Measurements from ENCODE around the gene PTH1R. TPM values are rescaled to one million over a fixed set of nuclear protein-coding genes. Genes with fewer than 3 reads are reported as not detected.

The PTH1R gene
- total RNA-seq, 1 experiment from 2014 or later = 0.32 TPM

DNA sequence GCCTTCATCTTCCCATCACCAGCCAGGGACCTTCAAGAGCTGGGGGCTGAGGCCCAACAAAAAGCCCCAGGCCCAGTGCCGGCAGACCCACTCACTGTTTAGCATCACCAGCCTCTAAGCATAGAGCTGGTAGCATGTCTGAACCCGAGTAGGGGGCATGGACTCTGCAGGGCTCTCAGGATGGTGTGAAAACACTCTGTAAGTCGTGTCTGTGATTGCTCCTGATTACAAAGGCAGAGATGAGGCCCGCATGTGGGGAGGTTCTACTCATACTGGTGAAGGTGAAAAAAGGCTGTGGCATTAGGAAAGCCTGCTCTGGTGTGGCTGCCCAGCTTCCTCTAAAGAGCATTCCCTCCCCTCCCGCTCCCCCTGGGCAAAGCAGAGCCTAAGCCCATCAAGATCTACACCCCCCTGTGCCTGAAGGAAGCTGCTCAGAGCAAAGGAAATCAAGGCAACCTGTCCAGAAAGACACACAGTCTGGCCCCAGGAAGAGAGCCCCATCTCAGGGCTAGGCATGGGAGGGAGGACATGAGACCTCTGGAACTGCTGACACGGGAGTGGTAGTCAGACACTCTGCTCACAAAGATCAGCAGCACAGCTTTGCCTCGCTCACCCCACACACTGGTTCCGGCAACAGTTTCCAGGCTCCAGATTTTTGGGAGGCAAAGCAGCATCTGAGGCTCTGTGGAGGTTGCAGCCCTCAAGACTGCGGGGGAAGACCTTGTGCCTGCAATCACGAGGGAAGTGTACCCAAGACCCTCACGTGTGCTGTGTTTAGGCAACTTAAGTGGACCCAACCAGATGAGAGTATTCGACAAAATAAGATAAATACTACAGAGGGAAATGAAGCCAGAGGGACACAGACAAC lies 62.3 kb downstream of the PTH1R start:
- H3K4me3 ChIP-seq (replicated peaks in 1 of 2; ENCODE audit: low read depth in 1 of 2, low read length in 2 of 2) = no peak overlapping the region
- POLR2A ChIA-PET = no interaction called here
- H3K9me2 ChIP-seq (ENCODE audit: insufficient read depth) = no peaks in the 10 kb centered on the region
- no peak for DNase-seq (ENCODE audit: low read depth, low spot score)
- peaks cover 13% of the 10 kb centered on the region; the same call in 1 of the 2 replicates for H4K20me1 ChIP-seq (ENCODE audit: insufficient read depth)
- H3K27me3 ChIP-seq (ENCODE audit: insufficient read depth, low read length) = no peaks in the 10 kb centered on the region
- H3K27ac ChIP-seq (ENCODE audit: low read depth, low read length) = no peak overlapping the region
- CTCF ChIA-PET = no interaction called here
- peaks cover 39 to 59% of the 10 kb centered on the region in 2 experiments for H3K4me1 ChIP-seq (ENCODE audit: control insufficient read depth in 1 of 2, insufficient read depth in 2 of 2, low read length in 2 of 2)
- no peak overlapping the region for H3K9ac ChIP-seq (ENCODE audit: low read length)
- H3K79me2 ChIP-seq (ENCODE audit: insufficient read depth, low read length) = peaks cover 96% of the 10 kb centered on the region
- H3K9me3 ChIP-seq (ENCODE audit: control insufficient read depth in 1 of 2, insufficient read depth in 1 of 2, low read depth in 1 of 2, low read length in 2 of 2) = no peaks in the 10 kb centered on the region
- peaks cover 8 to 22% of the 10 kb centered on the region in 2 experiments; a peak in 2 of 4 replicates for H3K36me3 ChIP-seq (ENCODE audit: control insufficient read depth in 1 of 2, insufficient read depth in 2 of 2, low read length in 2 of 2)
- H2AFZ ChIP-seq (ENCODE audit: low read depth, low read length, poor library complexity, severe bottlenecking) = no peak overlapping the region
- intact Hi-C loops (cut with micrococcal nuclease) = loop anchor here (5.0 kb wide), 1 partner anchor 37 kb away; the partner anchor contains the start of genes CCDC12 and NBEAL2
- no peak for ATAC-seq
- no TSS peak for BruUV-seq (replicated peaks)
- RAD21 ChIA-PET (ENCODE audit: low non-redundant PET in 1 of 2, low total read pairs in 2 of 2, uncharacterized antibody in 2 of 2, unreplicated experiment in 2 of 2) = no interaction called here
- no peak overlapping the region for H3K4me2 ChIP-seq (ENCODE audit: low read length)
- TF ChIP-seq CEBPB (IDR thresholded peaks at IDR 0.05; ENCODE audit: low read depth) (no peak), TCF7L2 (IDR thresholded peaks at IDR 0.05; ENCODE audit: borderline replicate concordance, extremely low read depth, insufficient read depth, insufficient read length) (no peak), CBX3 (IDR thresholded peaks at IDR 0.05; ENCODE audit: low read depth) (no peak), EGR1 (IDR thresholded peaks at IDR 0.05; ENCODE audit: low read depth) (no peak), EZH2 (IDR thresholded peaks at IDR 0.05) (no peak), POLR2AphosphoS5 (IDR thresholded peaks at IDR 0.05; ENCODE audit: low read depth, low read length) (no peak), POLR2A (IDR thresholded peaks at IDR 0.05; ENCODE audit: borderline replicate concordance, extremely low read depth, insufficient read depth, insufficient read length) (no peak), YY1 (IDR thresholded peaks at IDR 0.05; ENCODE audit: extremely low read depth, insufficient replicate concordance, low read depth, low read length) (no peak), FOSL1 (IDR thresholded peaks at IDR 0.05; ENCODE audit: low read depth) (no peak), ZFX (IDR thresholded peaks at IDR 0.05) (no peak), RAD21 (IDR thresholded peaks at IDR 0.05; ENCODE audit: low read depth) (no peak), EZH2phosphoT487 (IDR thresholded peaks at IDR 0.05; ENCODE audit: borderline replicate concordance) (no peak), ZNF274 (IDR thresholded peaks at IDR 0.05; ENCODE audit: low read depth, low read length) (no peak), ELF1 (IDR thresholded peaks at IDR 0.05; ENCODE audit: borderline replicate concordance, low read depth) (no peak), SP1 (IDR thresholded peaks at IDR 0.05; ENCODE audit: low read depth) (no peak)
- TF ChIP-seq, protein P1, sequence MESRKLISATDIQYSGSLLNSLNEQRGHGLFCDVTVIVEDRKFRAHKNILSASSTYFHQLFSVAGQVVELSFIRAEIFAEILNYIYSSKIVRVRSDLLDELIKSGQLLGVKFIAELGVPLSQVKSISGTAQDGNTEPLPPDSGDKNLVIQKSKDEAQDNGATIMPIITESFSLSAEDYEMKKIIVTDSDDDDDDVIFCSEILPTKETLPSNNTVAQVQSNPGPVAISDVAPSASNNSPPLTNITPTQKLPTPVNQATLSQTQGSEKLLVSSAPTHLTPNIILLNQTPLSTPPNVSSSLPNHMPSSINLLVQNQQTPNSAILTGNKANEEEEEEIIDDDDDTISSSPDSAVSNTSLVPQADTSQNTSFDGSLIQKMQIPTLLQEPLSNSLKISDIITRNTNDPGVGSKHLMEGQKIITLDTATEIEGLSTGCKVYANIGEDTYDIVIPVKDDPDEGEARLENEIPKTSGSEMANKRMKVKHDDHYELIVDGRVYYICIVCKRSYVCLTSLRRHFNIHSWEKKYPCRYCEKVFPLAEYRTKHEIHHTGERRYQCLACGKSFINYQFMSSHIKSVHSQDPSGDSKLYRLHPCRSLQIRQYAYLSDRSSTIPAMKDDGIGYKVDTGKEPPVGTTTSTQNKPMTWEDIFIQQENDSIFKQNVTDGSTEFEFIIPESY (IDR thresholded peaks at IDR 0.05; ENCODE audit: extremely low read depth, insufficient replicate concordance, low read length) = no peak
- TF ChIP-seq, protein P2, sequence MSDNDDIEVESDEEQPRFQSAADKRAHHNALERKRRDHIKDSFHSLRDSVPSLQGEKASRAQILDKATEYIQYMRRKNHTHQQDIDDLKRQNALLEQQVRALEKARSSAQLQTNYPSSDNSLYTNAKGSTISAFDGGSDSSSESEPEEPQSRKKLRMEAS (IDR thresholded peaks at IDR 0.05) = no peak
- TF ChIP-seq, protein P3, sequence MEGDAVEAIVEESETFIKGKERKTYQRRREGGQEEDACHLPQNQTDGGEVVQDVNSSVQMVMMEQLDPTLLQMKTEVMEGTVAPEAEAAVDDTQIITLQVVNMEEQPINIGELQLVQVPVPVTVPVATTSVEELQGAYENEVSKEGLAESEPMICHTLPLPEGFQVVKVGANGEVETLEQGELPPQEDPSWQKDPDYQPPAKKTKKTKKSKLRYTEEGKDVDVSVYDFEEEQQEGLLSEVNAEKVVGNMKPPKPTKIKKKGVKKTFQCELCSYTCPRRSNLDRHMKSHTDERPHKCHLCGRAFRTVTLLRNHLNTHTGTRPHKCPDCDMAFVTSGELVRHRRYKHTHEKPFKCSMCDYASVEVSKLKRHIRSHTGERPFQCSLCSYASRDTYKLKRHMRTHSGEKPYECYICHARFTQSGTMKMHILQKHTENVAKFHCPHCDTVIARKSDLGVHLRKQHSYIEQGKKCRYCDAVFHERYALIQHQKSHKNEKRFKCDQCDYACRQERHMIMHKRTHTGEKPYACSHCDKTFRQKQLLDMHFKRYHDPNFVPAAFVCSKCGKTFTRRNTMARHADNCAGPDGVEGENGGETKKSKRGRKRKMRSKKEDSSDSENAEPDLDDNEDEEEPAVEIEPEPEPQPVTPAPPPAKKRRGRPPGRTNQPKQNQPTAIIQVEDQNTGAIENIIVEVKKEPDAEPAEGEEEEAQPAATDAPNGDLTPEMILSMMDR (IDR thresholded peaks at IDR 0.05 in 2 of 3, conservative IDR thresholded peaks at IDR 0.05 in 1 of 3; ENCODE audit: borderline replicate concordance in 1 of 3, insufficient read depth in 1 of 3, low read depth in 2 of 3, low read length in 2 of 3) = no peak
- TF ChIP-seq, protein P4, sequence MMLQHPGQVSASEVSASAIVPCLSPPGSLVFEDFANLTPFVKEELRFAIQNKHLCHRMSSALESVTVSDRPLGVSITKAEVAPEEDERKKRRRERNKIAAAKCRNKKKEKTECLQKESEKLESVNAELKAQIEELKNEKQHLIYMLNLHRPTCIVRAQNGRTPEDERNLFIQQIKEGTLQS (IDR thresholded peaks at IDR 0.05) = no peak

Data from HCT116 (cell line).